Osteocyte (in vitro differentiated cells): ENCODE results near the gene SGCB. TPM values are rescaled to one million over a fixed set of nuclear protein-coding genes. Genes with fewer than 3 reads are reported as not detected.

Source experiments
- DNase-seq: peaks from one replicate; pipeline ENCODE4 v3.0.0; 2021; ENCODE audit warnings: mixed read lengths; ENCODE audit not compliant: unreplicated experiment; ENCODE audit errors: extremely low spot score
- H3K27ac Mint-ChIP-seq: one replicate; pipeline ENCODE4 v1.8.0; 2021; ENCODE audit warnings: mild to moderate bottlenecking, mixed read lengths; ENCODE audit not compliant: unreplicated experiment
- H3K27me3 Mint-ChIP-seq: one replicate; pipeline ENCODE4 v1.8.0; 2021; ENCODE audit warnings: mixed read lengths; ENCODE audit not compliant: unreplicated experiment
- H3K36me3 Mint-ChIP-seq: one replicate; pipeline ENCODE4 v1.8.0; 2021; ENCODE audit warnings: mixed read lengths; ENCODE audit not compliant: unreplicated experiment
- H3K4me1 Mint-ChIP-seq: one replicate; pipeline ENCODE4 v1.8.0; 2021; ENCODE audit warnings: mixed read lengths; ENCODE audit not compliant: unreplicated experiment
- H3K4me3 Mint-ChIP-seq: one replicate; pipeline ENCODE4 v1.8.0; 2021; ENCODE audit warnings: mild to moderate bottlenecking, moderate library complexity, mixed read lengths; ENCODE audit not compliant: unreplicated experiment
- H3K9me3 Mint-ChIP-seq: one replicate; pipeline ENCODE4 v1.8.0; 2021; ENCODE audit warnings: mixed read lengths; ENCODE audit not compliant: unreplicated experiment
- total RNA-seq: library from RNA; stranded (reverse); gene quantifications from 2 replicates; pipeline ENCODE4 v1.2.1, GENCODE V29; 2021
- TF ChIP-seq, protein P1 (sequence below): fragments of 200-600 bp; sonication (generic); IDR thresholded peaks from 2 replicates; pipeline ENCODE4 v1.5.0; 2021; ENCODE audit warnings: antibody characterized with exemption, mild to moderate bottlenecking, moderate library complexity

SGCB gene
- total RNA-seq, 1 donor from 2014 or later: 86.5 TPM

DNA sequence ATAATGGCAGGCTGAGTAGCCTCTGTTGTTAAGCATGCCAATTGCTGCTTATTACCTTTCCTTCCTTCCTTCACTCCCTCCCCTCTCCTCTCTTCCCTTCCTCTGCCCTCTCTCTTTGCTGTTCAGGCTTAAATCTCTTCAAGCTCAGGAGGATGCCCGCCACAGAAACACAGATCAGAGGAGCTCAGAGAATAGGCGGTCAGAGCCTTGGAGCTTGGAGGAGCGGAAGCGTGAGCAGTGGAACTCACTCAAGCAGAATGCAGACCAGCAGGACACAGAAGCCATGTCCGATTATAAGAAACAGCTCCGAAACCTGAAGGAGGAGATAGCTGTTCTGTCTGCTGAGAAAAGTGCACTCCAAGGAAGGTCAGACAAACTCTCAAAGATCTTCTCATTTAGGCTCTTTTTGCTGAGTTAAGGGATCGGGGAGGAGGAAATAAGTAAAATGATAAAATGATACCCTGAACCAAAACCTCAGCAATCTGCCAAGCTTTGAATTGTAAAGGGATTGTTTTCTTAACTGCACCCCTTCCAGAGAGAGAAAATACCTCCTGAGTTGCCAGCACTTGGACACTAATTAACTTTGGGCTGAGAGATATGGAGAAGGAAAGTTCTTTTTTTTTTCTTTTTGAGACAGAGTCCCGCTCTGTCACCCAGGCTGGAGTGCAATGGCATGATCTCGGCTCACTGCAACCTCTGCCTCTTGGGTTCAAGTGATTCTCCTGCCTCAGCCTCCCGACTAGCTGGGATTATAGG lies 33.9 kb upstream of the SGCB start:
- peaks cover 2% of the 10 kb centered on the region for H3K4me1 Mint-ChIP-seq
- H3K36me3 Mint-ChIP-seq: peaks cover 7% of the 10 kb centered on the region
- H3K27me3 Mint-ChIP-seq: peaks cover 30% of the 10 kb centered on the region
- H3K27ac Mint-ChIP-seq: no peak overlapping the region
- H3K4me3 Mint-ChIP-seq: no peak overlapping the region
- TF ChIP-seq, protein P1, sequence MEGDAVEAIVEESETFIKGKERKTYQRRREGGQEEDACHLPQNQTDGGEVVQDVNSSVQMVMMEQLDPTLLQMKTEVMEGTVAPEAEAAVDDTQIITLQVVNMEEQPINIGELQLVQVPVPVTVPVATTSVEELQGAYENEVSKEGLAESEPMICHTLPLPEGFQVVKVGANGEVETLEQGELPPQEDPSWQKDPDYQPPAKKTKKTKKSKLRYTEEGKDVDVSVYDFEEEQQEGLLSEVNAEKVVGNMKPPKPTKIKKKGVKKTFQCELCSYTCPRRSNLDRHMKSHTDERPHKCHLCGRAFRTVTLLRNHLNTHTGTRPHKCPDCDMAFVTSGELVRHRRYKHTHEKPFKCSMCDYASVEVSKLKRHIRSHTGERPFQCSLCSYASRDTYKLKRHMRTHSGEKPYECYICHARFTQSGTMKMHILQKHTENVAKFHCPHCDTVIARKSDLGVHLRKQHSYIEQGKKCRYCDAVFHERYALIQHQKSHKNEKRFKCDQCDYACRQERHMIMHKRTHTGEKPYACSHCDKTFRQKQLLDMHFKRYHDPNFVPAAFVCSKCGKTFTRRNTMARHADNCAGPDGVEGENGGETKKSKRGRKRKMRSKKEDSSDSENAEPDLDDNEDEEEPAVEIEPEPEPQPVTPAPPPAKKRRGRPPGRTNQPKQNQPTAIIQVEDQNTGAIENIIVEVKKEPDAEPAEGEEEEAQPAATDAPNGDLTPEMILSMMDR: no peak
- no peak for DNase-seq
- H3K9me3 Mint-ChIP-seq: peaks cover 6% of the 10 kb centered on the region

GRCh38 chr4:52069571-52069970 lies 31.5 kb upstream of the SGCB start:
- no peaks in the 10 kb centered on the region for H3K4me1 Mint-ChIP-seq
- H3K36me3 Mint-ChIP-seq: peaks cover 7% of the 10 kb centered on the region
- no peak overlapping the region for H3K27ac Mint-ChIP-seq
- H3K9me3 Mint-ChIP-seq: peaks cover 6% of the 10 kb centered on the region
- TF ChIP-seq, protein P1: no peak
- DNase-seq: no peak
- H3K4me3 Mint-ChIP-seq: no peak overlapping the region
- H3K27me3 Mint-ChIP-seq: peaks cover 26% of the 10 kb centered on the region

DNA sequence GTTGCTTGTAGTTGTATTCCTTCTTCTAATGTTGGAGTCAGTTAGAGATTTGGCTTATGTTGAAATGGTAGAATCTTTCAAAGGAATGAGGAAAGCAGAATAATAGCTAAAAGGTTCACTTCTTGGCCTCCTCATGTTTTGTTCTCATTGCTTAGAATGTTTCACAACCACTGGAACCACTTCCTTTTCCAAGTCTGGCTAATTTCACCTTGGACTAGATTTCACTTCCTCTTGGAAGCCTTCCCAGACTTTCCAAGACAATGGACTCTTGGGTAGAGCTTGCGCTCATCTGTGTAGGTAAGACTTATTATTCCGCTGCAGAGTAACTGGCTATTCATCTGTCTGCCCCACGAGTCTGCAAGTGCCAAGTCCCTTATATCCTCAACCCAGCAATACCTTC lies 21.3 kb upstream of the SGCB start:
- Mint-ChIP-seq H3K9me3 (no peaks in the 10 kb centered on the region), H3K27me3 (peaks cover 5% of the 10 kb centered on the region), H3K36me3 (no peaks in the 10 kb centered on the region), H3K4me1 (no peaks in the 10 kb centered on the region), H3K4me3 (no peak overlapping the region), H3K27ac (no peak overlapping the region)
- TF ChIP-seq, protein P1: no peak
- no peak for DNase-seq

- TF ChIP-seq, protein P1: no peak
- Mint-ChIP-seq H3K4me1 (no peaks in the 10 kb centered on the region), H3K27me3 (peaks cover 11% of the 10 kb centered on the region), H3K36me3 (no peaks in the 10 kb centered on the region), H3K27ac (no peak overlapping the region), H3K9me3 (no peaks in the 10 kb centered on the region), H3K4me3 (no peak overlapping the region)
- DNase-seq: no peak
These were observed 20.2 kb upstream of the SGCB start for GRCh38 chr4:52058275-52058674.

DNA sequence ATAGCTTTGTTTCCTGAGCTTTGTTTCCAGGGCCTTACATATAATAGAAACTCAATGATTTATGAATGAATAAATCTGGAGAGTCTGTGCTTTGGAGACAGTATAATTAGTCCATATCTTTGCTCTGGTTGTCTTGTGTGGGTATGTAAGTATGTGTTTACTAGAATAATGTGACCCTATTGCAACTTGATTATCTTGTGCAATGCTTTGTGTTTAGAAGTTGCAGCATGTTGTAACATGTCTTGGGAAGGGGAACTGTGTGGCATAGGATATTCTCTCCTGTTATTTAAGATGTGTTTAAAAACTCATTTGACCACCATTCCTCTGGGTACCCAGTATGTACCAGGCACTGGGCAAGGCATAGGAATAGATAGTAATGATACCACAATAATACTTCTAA lies 19.1 kb upstream of the SGCB start:
- Mint-ChIP-seq H3K4me3 (no peak overlapping the region), H3K4me1 (peaks cover 5% of the 10 kb centered on the region), H3K27me3 (peaks cover 8% of the 10 kb centered on the region), H3K27ac (no peak overlapping the region), H3K9me3 (no peaks in the 10 kb centered on the region), H3K36me3 (no peaks in the 10 kb centered on the region)
- DNase-seq: no peak
- TF ChIP-seq, protein P1: no peak
